SK-N-MC (cell line): ENCODE measurements around the gene KIF5A.
A peak's percentile ranks its signal among the peaks of the same experiment; 100 is the strongest.

ENCODE experiments used
- DNase-seq: peaks from one replicate; pipeline ENCODE4 v3.0.0-alpha.2; 2011; ENCODE audit warnings: low read depth, low spot score
- H3K27ac ChIP-seq: fragments of 200-600 bp; sonication (generic); 2 replicates; pipeline ENCODE4 v1.5.1; 2016; ENCODE audit warnings: mixed run types
- H3K36me3 ChIP-seq: fragments of 200-600 bp; sonication (generic); 2 replicates; pipeline ENCODE4 v1.6.1; 2017; ENCODE audit warnings: antibody characterized with exemption, low read length, mixed read lengths; ENCODE audit not compliant: insufficient read depth
- H3K4me3 ChIP-seq: fragments of 200-600 bp; sonication (generic); 2 replicates; pipeline ENCODE4 v1.5.1; 2016
- H3K9ac ChIP-seq: fragments of 200-600 bp; sonication (generic); 2 replicates; pipeline ENCODE4 v1.8.0; 2017; ENCODE audit warnings: mixed run types, mixed read lengths; ENCODE audit not compliant: insufficient read length
- H3K9me3 ChIP-seq: fragments of 200-600 bp; sonication (generic); 2 replicates; pipeline ENCODE4 v1.6.1; 2017; ENCODE audit warnings: low read depth, mild to moderate bottlenecking, antibody characterized with exemption, low read length, moderate library complexity, mixed read lengths
- EZH2 ChIP-seq: fragments of 200-600 bp; sonication (generic); IDR thresholded peaks from one replicate; pipeline ENCODE4 v1.6.1; 2017; ENCODE audit warnings: antibody characterized with exemption
- FOXP2 ChIP-seq: optimal IDR thresholded peaks from 2 replicates; pipeline ENCODE3; 2011; ENCODE audit warnings: mild to moderate bottlenecking, moderate library complexity; ENCODE audit not compliant: insufficient read depth; ENCODE audit errors: extremely low read length, control extremely low read depth
- POLR2AphosphoS5 ChIP-seq: IDR thresholded peaks from 2 replicates; pipeline ENCODE4 v1.6.1; 2012; ENCODE audit warnings: mild to moderate bottlenecking, low read depth, low read length, borderline replicate concordance

Gene KIF5A

DNA sequence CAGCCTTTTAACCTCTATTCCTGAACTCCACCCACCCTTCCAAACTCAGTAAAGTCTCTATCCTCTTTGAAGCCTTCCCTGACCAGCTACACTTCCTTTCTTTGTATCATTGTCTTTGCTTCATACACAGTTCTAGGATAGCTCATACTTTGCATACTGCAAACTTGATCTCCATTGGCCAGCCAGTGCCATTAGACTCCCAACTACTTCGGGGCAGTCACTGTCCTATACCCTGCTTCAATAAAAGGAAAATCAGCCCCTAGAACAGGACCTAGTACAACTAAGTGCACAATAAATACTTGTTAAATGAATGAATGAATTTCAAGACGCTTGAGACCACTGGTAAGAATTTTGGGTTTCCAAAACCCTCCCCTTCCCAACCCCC is 40.6 kb downstream of the KIF5A start:
- TF ChIP-seq EZH2, result no peak
- no peak for TF ChIP-seq FOXP2
- TF ChIP-seq POLR2AphosphoS5, result no peak
- H3K9ac ChIP-seq, result peak overlapping the region; percentile 79
- H3K9me3 ChIP-seq, result no peaks in the 10 kb centered on the region
- no peak for DNase-seq
- H3K27ac ChIP-seq, result no peak overlapping the region
- peak overlapping the region; percentile 91 for H3K4me3 ChIP-seq
- H3K36me3 ChIP-seq, result no peaks in the 10 kb centered on the region; the same call in 1 of the 2 replicates

DNA sequence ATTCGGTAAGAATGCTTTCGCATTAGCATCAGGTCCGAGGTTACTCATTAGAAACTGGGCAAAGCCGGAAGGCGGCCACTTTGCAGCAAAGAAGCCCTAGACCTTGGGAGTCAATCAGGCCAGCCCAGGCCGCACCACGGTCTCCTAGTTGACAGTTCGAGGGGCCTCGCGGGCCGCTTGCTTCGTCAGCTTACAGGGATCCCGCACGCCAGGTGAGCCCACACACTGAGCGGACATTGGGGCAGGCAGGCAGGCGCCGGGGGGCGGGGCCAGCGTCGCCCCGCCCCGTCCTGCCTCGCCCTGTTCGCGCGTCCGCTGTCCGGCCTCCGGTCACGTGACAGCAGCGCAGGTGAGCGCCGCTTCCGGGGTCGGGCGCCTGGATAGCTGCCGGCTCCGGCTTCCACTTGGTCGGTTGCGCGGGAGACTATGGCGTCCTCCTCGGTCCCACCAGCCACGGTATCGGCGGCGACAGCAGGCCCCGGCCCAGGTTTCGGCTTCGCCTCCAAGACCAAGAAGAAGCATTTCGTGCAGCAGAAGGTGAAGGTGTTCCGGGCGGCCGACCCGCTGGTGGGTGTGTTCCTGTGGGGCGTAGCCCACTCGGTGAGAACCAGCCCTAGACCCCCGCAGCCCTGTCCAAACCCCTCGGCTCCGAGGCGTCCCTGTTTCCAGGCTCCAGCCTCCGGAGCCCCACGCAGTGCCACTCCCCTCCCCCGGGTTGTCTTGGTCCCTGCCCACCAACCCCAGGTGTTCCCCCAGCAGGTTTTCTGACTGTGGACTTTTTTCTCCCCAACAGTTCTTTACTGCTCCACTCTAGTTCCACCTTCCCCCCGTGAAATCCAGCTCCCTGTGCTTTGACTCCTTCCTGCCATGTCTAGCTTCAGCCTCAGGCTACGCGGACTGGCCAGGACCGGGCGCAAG is 41.3 kb downstream of the KIF5A start, which contains the start of gene PIP4K2C:
PIP4K2C (plus strand) TSS at position 329 of the 918 bp plus-strand sequence; CDS start at position 427, 98 bp downstream.
- Histone ChIP-seq H3K9ac (peak within 1 kb of the TSS; percentile 79), H3K4me3 (peak within 1 kb of the TSS; percentile 91), H3K36me3 (no peaks in the 10 kb centered on the region; the same call in 1 of the 2 replicates), H3K9me3 (no peaks in the 10 kb centered on the region), H3K27ac (no peak within 1 kb of the TSS)
- TF ChIP-seq POLR2AphosphoS5 (peak; percentile 74), EZH2 (no peak)
- DNase-seq, result no peak

DNA sequence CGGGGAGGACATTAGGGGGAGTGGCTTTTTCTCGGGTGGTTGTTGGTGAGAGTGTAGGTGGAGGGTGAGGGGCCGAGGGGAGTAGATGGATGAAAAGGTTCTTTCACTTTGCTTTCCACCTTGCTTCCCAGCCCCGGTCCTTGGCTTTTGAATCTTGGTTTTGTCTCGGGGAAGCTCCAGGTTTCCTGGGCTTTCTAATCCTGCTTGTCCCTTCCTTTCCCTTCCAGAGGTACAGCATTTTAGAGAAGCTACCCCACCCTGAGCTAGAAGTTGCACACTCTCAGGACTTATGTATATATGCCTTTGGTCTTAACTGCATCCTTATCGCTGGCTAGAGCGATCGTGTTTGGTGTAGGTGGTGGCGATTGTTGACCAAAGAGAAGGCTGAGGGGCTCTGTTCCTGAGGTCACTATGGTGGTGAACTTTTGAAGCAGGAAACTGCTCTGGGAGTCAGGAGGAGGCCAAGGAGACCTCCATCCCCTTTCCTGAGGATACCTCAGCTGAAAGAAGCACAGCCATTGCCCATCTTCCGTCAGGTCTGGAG is 42.0 kb downstream of the KIF5A start:
- TF ChIP-seq FOXP2, result no peak
- no peak for TF ChIP-seq POLR2AphosphoS5
- no peak for TF ChIP-seq EZH2
- Histone ChIP-seq H3K9me3 (no peaks in the 10 kb centered on the region), H3K9ac (peak overlapping the region; percentile 79), H3K4me3 (peak overlapping the region; percentile 91), H3K27ac (no peak overlapping the region), H3K36me3 (no peaks in the 10 kb centered on the region; the same call in 1 of the 2 replicates)
- DNase-seq, result no peak

DNA sequence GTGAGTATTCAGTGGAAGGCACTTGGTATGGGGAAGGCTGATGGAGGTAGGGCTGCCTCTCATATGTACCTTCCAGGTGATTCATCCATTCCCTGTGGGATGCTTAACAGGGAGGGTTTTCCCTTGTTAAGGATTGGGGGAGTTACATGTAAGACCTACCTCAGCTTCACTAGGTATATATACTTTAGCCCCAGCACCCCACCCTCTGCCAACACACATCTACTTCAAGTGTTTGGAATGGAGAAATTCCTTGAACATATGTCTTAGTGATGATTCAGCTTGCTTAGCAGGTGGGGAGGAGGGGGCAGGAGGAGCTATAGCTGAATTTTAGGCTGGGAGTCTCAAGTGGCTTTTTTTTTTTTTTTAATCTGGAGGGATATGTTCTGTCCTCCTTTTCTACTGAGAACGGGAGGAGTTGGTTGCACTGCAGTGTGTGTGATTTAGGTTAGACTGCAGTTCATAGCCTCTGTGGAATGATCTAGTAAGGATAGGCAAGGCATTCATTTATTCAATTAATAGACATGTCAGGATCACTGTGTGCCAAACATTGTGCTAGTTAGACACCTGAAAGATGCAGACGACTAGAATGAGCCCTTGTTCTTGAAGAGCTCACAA is 42.8 kb downstream of the KIF5A start:
- no peak for DNase-seq
- no peaks in the 10 kb centered on the region; the same call in 1 of the 2 replicates for H3K36me3 ChIP-seq
- no peaks in the 10 kb centered on the region for H3K9me3 ChIP-seq
- H3K4me3 ChIP-seq, result no peak overlapping the region
- no peak overlapping the region for H3K27ac ChIP-seq
- no peak overlapping the region for H3K9ac ChIP-seq
- no peak for TF ChIP-seq FOXP2
- TF ChIP-seq EZH2, result no peak
- no peak for TF ChIP-seq POLR2AphosphoS5

DNA sequence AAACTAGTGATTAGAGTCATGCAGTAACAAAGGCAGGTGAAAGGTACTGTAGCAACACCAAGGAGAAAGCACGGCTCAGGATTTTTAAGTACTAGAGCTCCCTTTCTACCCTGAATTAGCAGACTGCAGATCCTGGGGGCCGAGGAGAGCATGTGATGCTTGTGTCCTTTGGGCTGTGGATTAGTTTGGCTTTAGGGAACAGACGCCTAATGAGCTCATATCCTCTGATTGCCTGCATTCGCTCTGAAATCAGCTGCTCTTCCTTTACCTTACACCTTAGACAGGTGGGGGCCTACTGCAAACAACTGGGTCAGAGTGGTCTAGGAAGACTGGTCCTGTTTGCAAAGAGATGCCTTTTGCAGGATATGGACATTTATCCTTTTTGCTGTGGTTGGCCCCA is 43.3 kb downstream of the KIF5A start:
- H3K27ac ChIP-seq, result no peak overlapping the region
- H3K4me3 ChIP-seq, result no peak overlapping the region
- H3K9ac ChIP-seq, result no peak overlapping the region
- TF ChIP-seq POLR2AphosphoS5, result no peak
- no peak for TF ChIP-seq EZH2
- TF ChIP-seq FOXP2, result no peak
- DNase-seq, result no peak
- no peaks in the 10 kb centered on the region; the same call in 1 of the 2 replicates for H3K36me3 ChIP-seq
- no peaks in the 10 kb centered on the region for H3K9me3 ChIP-seq

DNA sequence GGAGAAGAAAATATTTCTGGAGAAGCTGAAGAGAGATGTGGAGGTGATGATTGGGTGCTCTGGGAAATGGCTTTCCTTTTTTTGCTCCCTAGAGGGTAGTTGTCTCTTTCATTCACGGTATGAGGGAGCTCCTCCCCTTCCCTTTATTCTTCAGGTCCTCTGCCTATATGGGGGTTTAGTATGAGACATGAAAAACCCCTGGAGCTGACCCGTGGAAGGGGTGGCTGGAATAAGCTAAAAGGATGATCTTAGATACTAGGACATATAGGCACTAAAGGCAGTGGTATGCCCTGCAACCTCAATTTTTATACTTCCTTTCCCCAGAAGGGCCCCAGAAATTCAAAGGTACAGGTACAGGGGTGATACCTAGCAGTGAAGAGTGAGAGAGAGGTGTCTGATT is 50.6 kb downstream of the KIF5A start:
- H3K9ac ChIP-seq, result no peak overlapping the region
- H3K36me3 ChIP-seq, result peaks cover 12% of the 10 kb centered on the region; the same call in 1 of the 2 replicates
- H3K27ac ChIP-seq, result no peak overlapping the region
- no peak for DNase-seq
- TF ChIP-seq FOXP2 (no peak), POLR2AphosphoS5 (no peak), EZH2 (no peak)
- H3K9me3 ChIP-seq, result no peaks in the 10 kb centered on the region
- no peak overlapping the region for H3K4me3 ChIP-seq

DNA sequence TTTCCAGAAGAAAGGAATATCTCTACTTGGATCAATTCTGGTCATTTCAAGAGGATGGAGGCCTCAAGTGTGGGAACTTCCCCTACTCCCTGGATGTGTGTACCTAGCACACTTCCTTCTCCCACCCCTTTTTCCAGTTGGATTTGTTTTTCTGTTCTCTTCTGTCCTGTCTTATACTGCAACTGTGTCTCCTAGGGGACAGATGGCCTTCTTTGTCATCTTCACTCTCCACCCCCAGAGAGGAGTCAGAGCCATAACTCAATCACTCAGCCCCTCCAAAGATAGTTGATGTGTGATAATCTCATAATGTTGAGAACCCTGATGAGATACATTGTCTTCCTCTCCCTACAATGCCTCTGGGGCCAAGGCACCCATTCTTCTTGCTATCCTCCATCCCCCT is 52.7 kb downstream of the KIF5A start:
- no peak for DNase-seq
- H3K36me3 ChIP-seq, result peaks cover 12% of the 10 kb centered on the region; the same call in 1 of the 2 replicates
- H3K27ac ChIP-seq, result no peak overlapping the region
- H3K4me3 ChIP-seq, result no peak overlapping the region
- H3K9ac ChIP-seq, result no peak overlapping the region
- TF ChIP-seq EZH2, result no peak
- no peak for TF ChIP-seq POLR2AphosphoS5
- no peak for TF ChIP-seq FOXP2
- no peaks in the 10 kb centered on the region for H3K9me3 ChIP-seq

DNA sequence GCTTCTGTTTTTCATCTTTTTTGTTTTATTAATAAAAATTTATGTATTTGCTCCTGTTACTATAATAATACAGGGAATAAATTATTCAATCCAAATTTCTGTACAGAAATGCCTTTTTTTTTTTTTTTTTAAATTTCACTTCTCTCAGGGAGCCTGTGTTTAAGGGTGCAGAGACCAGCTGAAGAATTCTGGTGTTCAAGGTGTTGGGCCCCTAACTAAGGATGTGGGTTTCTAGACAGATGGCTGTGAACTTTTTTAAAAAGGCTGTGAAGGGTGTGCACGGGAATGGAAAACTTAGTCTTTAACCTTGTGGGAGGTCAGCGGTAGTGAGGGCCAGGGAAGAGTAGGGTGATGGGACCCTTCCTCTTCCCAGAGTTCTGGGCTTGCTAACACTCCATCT is 53.5 kb downstream of the KIF5A start:
- H3K27ac ChIP-seq, result peak overlapping the region; percentile 40
- no peak for DNase-seq
- H3K9ac ChIP-seq, result no peak overlapping the region
- no peak overlapping the region for H3K4me3 ChIP-seq
- H3K9me3 ChIP-seq, result no peaks in the 10 kb centered on the region
- H3K36me3 ChIP-seq, result peaks cover 12% of the 10 kb centered on the region; the same call in 1 of the 2 replicates
- TF ChIP-seq FOXP2 (no peak), POLR2AphosphoS5 (no peak), EZH2 (no peak)
